ENCODE results near the gene RANBP17. TPM values are rescaled to one million over a fixed set of nuclear protein-coding genes. Genes with fewer than 3 reads are reported as not detected.

RANBP17 gene
- total and polyA plus RNA-seq, 8 donors = 3.5 to 11.3 (median 7.9) TPM

- Histone ChIP-seq H3K4me3 (no peak overlapping the region), H3K27me3 (no peaks in the 10 kb centered on the region), H3K27ac (no peak overlapping the region), H3K9me3 (no peaks in the 10 kb centered on the region), H3K36me3 (no peaks in the 10 kb centered on the region), H3K4me1 (no peaks in the 10 kb centered on the region)
- intact Hi-C loops (cut with DNase I) = no loop called here
- FAIRE-seq = no peak
- DNase-seq = no peak
- TF ChIP-seq, protein P1, sequence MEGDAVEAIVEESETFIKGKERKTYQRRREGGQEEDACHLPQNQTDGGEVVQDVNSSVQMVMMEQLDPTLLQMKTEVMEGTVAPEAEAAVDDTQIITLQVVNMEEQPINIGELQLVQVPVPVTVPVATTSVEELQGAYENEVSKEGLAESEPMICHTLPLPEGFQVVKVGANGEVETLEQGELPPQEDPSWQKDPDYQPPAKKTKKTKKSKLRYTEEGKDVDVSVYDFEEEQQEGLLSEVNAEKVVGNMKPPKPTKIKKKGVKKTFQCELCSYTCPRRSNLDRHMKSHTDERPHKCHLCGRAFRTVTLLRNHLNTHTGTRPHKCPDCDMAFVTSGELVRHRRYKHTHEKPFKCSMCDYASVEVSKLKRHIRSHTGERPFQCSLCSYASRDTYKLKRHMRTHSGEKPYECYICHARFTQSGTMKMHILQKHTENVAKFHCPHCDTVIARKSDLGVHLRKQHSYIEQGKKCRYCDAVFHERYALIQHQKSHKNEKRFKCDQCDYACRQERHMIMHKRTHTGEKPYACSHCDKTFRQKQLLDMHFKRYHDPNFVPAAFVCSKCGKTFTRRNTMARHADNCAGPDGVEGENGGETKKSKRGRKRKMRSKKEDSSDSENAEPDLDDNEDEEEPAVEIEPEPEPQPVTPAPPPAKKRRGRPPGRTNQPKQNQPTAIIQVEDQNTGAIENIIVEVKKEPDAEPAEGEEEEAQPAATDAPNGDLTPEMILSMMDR (IDR thresholded peaks at IDR 0.05) = no peak
- ATAC-seq = no peak
- 95% methylated on average over 4 of the region's 4 CpGs for WGBS, 2 donors
Measured at GRCh38 chr5:171128136-171128535, 266.3 kb downstream of the RANBP17 start.

DNA sequence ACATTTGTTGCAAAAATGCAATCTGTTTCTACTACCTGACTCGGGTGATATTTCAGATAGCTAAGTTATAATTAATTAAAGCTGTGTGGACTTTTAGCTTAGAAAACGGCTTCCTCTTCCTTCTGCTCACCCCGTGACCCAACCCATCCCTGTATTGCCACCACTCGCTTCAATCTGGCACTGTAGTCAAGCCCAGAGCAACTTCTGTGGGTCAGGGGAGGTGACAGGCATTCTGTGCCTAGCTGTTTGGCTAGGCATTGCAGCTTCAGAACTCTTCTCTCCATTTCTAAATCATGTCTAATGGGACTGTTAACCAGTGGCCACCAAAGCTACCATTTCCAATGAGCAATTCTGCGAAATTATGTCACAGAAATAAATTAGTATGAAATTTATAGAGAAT, 267.5 kb downstream of the RANBP17 start:
- no peak for DNase-seq
- TF ChIP-seq, protein P1 (IDR thresholded peaks at IDR 0.05) = no peak
- no peak for FAIRE-seq
- intact Hi-C loops (cut with DNase I) = no loop called here
- WGBS, 2 donors = 78 to 86% methylated on average over 5 of the region's 5 CpGs
- H3K27ac ChIP-seq = no peak overlapping the region
- no peaks in the 10 kb centered on the region for H3K9me3 ChIP-seq
- no peak for ATAC-seq
- no peaks in the 10 kb centered on the region for H3K4me1 ChIP-seq
- no peaks in the 10 kb centered on the region for H3K36me3 ChIP-seq
- no peak overlapping the region for H3K4me3 ChIP-seq
- no peaks in the 10 kb centered on the region for H3K27me3 ChIP-seq

GRCh38 chr5:171131497-171131896, 269.7 kb downstream of the RANBP17 start:
- FAIRE-seq = no peak
- no peak for DNase-seq
- Histone ChIP-seq H3K27ac (no peak overlapping the region), H3K4me1 (no peaks in the 10 kb centered on the region), H3K27me3 (no peaks in the 10 kb centered on the region), H3K4me3 (no peak overlapping the region), H3K36me3 (no peaks in the 10 kb centered on the region), H3K9me3 (no peaks in the 10 kb centered on the region)
- TF ChIP-seq, protein P1 (IDR thresholded peaks at IDR 0.05) = no peak
- intact Hi-C loops (cut with DNase I) = no loop called here
- ATAC-seq = no peak

GRCh38 chr5:171137768-171138525, 276.1 kb downstream of the RANBP17 start:
- FAIRE-seq = no peak
- intact Hi-C loops (cut with DNase I) = no loop called here
- 84 to 86% methylated on average over 1 of the region's 1 CpG for WGBS, 2 donors

GRCh38 chr5:171139227-171139626, 277.4 kb downstream of the RANBP17 start:
- no peak overlapping the region for H3K27ac ChIP-seq
- no peaks in the 10 kb centered on the region for H3K27me3 ChIP-seq
- DNase-seq (no peak), ATAC-seq (no peak), FAIRE-seq (no peak)
- TF ChIP-seq, protein P1 (IDR thresholded peaks at IDR 0.05) = no peak
- H3K9me3 ChIP-seq = no peaks in the 10 kb centered on the region
- no peak overlapping the region for H3K4me3 ChIP-seq
- intact Hi-C loops (cut with DNase I) = no loop called here
- no peaks in the 10 kb centered on the region for H3K4me1 ChIP-seq
- H3K36me3 ChIP-seq = no peaks in the 10 kb centered on the region

More at GRCh38 chr5:171137768-171138525, 276.1 kb downstream of the RANBP17 start:
- Histone ChIP-seq H3K36me3 (no peaks in the 10 kb centered on the region), H3K4me3 (no peak overlapping the region), H3K4me1 (no peaks in the 10 kb centered on the region), H3K27ac (no peak overlapping the region), H3K9me3 (no peaks in the 10 kb centered on the region), H3K27me3 (no peaks in the 10 kb centered on the region)
- DNase-seq (no peak), ATAC-seq (peak in 1 of 4 donors; percentile 30)
- TF ChIP-seq, protein P1 (IDR thresholded peaks at IDR 0.05) = no peak

All from pancreas (tissue), 10 donors.